GM18526 (cell line): ENCODE data around the gene HOXD1.

Source experiments
- POLR2A ChIP-seq: IDR thresholded peaks from 3 replicates; pipeline ENCODE4 v1.6.1; 2011; ENCODE audit not compliant: insufficient read length; ENCODE audit errors: extremely low read depth

Gene HOXD1

GRCh38 chr2:176187899-176188773 is at the start of gene HOXD1:
TSS of gene HOXD1 (plus strand) at chr2:176188668. CDS start at chr2:176188802, 134 bp downstream.
- no peak for TF ChIP-seq POLR2A

- no peak for TF ChIP-seq POLR2A
These were observed 49.4 kb upstream of the HOXD1 start for GRCh38 chr2:176138923-176139660.

GRCh38 chr2:176139661-176140512 is 48.6 kb upstream of the HOXD1 start:
- TF ChIP-seq POLR2A: no peak

DNA sequence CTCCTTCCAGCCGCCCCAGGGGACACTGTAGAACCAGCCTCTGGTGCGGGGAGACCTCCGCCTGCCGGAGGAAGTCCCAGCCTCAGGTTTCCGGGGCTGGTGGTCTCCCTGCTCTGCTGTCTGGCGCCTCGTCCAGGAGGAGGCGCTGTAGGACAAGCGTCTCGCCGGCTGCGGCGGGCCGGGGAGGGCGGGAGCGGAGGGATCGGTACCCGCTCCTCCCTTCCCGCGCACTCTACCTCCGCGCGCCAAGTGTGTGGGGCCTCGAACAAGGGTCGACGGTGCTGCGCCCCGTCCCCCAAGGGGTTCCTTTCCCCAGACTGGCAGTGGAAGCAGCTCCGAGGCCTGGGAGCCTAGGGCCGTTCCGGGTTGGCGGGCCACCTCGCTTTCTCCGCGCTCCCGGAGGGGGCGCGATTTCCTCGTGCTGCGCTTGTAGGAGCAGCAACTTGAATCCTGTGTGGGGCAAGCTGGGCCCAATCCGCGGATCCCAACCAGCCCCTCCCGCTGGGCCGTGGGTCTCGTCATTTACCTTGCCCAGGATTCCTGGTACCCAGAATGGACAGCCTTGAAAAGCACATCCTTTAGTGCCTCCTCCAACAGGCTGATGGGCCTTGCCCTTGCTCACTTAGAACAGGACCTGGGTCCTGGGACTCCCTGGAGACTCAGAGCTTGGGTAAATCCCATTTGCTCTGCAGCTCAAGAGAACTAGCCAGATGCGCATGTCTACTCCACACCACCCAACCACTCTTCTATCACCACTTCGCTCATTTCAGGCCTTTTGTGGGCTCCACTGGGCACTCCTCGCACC is 47.8 kb upstream of the HOXD1 start:
- TF ChIP-seq POLR2A: no peak

DNA sequence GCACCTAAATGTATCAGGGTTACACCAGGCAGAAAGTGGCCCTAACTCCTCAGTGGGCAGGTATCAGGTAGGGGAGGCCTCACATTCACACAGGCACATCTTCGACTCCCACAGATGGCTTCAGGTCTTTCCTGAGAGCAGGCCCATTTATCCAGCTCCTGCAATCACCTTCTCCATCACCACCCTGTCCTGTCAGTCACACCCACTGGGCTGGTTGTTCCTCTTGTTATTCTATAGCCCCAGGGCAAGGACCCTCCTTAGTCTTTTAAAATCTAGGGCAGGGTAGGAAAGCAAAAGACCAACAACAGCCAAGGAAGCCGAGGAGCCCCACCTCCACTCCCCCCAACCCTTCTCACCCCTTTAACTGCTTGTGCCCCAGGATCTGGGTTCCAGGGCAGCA is 46.2 kb upstream of the HOXD1 start:
- no peak for TF ChIP-seq POLR2A

DNA sequence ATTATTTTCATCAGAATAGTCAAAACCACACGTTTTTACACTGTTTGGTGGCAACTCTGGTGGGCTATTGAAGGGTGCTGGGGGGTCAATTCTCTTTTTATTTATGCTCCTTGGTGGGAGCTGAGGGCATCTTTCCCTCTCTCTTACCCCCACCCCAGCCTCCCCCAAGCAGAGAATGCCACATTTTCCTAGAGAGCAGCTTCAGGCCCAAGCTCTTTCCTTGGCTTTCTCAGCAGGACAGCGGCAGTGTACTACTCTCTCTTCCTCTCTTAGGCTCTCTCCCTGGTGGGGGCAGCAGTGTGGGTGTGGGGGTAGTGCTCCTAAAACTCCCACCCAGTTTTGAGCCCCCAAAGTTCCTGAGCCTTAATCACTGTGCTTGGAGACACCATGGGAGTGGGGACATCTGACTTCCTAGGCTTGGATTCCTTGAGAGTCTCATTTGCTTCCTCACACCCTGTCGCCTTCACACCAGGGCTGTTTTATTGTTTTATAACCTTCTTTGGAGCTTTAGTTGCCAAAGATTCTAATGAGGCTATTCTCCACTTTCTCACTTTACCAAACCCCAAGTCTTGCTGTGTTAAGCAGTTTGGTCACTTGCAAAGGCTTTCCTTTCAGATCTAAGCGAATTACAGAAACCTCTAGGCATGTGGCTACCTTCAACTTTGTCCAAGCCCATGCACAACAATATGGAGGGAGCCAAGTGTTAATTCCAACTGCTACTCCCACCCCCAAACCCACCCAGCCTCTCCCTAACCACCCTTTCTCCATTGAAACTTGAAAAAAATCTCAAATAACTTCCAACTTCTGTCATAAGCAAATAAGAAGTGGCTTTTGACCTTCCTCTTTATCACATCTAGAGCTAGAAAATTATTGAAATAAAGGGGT is 43.1 kb upstream of the HOXD1 start:
- no peak for TF ChIP-seq POLR2A

- no peak for TF ChIP-seq POLR2A
These were observed 42.4 kb upstream of the HOXD1 start for GRCh38 chr2:176146101-176146500.

DNA sequence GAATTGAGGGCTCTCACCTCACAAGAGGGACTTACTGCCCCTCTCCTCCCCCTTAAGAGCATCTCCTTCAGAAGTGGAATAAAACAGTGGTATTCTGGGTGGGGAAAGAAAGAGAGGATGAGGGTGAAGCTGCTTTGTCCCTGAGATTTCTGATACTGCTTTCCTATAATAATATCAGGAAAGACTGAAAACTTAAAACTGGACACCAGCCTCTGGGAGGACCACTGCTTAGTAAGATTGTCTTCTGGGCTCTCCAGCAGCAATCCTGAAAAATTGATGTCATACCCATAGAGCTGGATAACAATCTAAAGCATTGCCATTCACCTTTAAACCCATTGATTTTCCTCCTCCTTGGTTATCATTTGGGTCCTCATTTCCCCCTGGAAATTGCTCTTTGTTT is 41.8 kb upstream of the HOXD1 start:
- TF ChIP-seq POLR2A: no peak

GRCh38 chr2:176147210-176147799 is 41.2 kb upstream of the HOXD1 start:
- TF ChIP-seq POLR2A: no peak

- no peak for TF ChIP-seq POLR2A
These were observed 40.5 kb upstream of the HOXD1 start for GRCh38 chr2:176147800-176148496.

GRCh38 chr2:176148751-176149421 is 39.6 kb upstream of the HOXD1 start:
- TF ChIP-seq POLR2A: no peak

- no peak for TF ChIP-seq POLR2A
These were observed 39.0 kb upstream of the HOXD1 start for GRCh38 chr2:176149481-176149938.
